AG09319 (cell line): ENCODE data around the gene KLHL18.
"Not testable (repeated sequence)": the region's sequence is repeated elsewhere in the genome, so short reads cannot be mapped to it uniquely, and the experiment has no call there.

Experiments used
- DNase-seq: peaks from one replicate; pipeline ENCODE4 v3.0.0-alpha.2; 2010; ENCODE audit warnings: low read depth; ENCODE audit errors: extremely low read depth
- CTCF ChIP-seq: IDR thresholded peaks from 2 replicates; pipeline ENCODE4 v1.5.1; 2011; ENCODE audit warnings: low read depth, mild to moderate bottlenecking, inconsistent platforms, low read length, moderate library complexity

The KLHL18 gene

GRCh38 chr3:47367631-47368030 is 84.9 kb downstream of the KLHL18 start:
- TF ChIP-seq CTCF: no peak

GRCh38 chr3:47370020-47370419 is 87.3 kb downstream of the KLHL18 start:
- not testable (repeated sequence) for DNase-seq

More at GRCh38 chr3:47367631-47368030, 84.9 kb downstream of the KLHL18 start:
- no peak for DNase-seq

GRCh38 chr3:47370887-47371697 is 88.3 kb downstream of the KLHL18 start:
- peak; percentile 13 for TF ChIP-seq CTCF
- no peak for DNase-seq

- TF ChIP-seq CTCF: no peak
- DNase-seq: no peak
These were observed 91.8 kb downstream of the KLHL18 start for GRCh38 chr3:47374587-47374986.

- DNase-seq: no peak
- no peak for TF ChIP-seq CTCF
These were observed 93.6 kb downstream of the KLHL18 start for GRCh38 chr3:47376393-47376792.

- no peak for TF ChIP-seq CTCF
- DNase-seq: no peak
These were observed 94.4 kb downstream of the KLHL18 start for GRCh38 chr3:47377186-47377585.

- no peak for DNase-seq
- TF ChIP-seq CTCF: no peak
These were observed 96.1 kb downstream of the KLHL18 start for GRCh38 chr3:47378869-47379268.

GRCh38 chr3:47379411-47379899 is 96.7 kb downstream of the KLHL18 start:
- TF ChIP-seq CTCF: no peak
- DNase-seq: no peak
